Measurements from ENCODE around the gene MCM3AP.

GRCh38 chr21:46207920-46208591 is 77.4 kb downstream of the MCM3AP start:
- TF ChIP-seq CTCF (IDR thresholded peaks at IDR 0.05), result no peak
- TF ChIP-seq EZH2 (IDR thresholded peaks at IDR 0.05), result no peak
- TF ChIP-seq EZH2phosphoT487 (IDR thresholded peaks at IDR 0.05), result no peak
